HFF-Myc (cell line): ENCODE data around the gene CDH13.
A peak's percentile ranks its signal among the peaks of the same experiment; 100 is the strongest.

Experiments used
- DNase-seq: peaks from one replicate; pipeline ENCODE4 v3.0.0-alpha.2; 2011; ENCODE audit warnings: low read depth; ENCODE audit errors: extremely low read depth
- H3K4me3 ChIP-seq: replicated peaks from 2 replicates; pipeline ENCODE4 v1.5.1; 2011; ENCODE audit warnings: low read depth, mild to moderate bottlenecking, control low read depth, low read length
- TF ChIP-seq, protein P1 (sequence below): IDR thresholded peaks from 2 replicates; pipeline ENCODE4 v1.5.1; 2012; ENCODE audit warnings: mild to moderate bottlenecking, low read depth, low read length, control low read depth; ENCODE audit errors: missing control alignments

CDH13 gene

DNA sequence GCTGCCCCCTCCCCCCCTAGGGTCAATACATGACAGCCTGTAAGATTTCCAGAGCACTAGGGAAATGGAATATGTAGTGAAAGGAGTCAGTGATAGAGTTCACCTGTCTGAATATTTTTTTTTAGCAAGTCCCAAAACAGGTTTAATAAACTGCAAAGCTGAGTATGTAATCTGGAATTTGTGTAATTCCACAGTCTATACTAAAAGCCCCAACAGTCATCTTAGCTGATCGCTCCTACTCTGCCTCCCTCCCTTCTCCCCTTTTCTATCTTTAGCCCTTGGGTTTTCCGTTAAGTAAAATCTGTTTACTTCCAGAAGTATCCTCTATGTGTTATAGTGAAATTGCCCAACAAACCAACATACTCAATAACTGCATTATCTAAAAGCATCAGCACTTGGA is 3.5 kb downstream of the CDH13 start:
- no peak overlapping the region; the same call in 1 of the 2 replicates for H3K4me3 ChIP-seq
- TF ChIP-seq, protein P1, sequence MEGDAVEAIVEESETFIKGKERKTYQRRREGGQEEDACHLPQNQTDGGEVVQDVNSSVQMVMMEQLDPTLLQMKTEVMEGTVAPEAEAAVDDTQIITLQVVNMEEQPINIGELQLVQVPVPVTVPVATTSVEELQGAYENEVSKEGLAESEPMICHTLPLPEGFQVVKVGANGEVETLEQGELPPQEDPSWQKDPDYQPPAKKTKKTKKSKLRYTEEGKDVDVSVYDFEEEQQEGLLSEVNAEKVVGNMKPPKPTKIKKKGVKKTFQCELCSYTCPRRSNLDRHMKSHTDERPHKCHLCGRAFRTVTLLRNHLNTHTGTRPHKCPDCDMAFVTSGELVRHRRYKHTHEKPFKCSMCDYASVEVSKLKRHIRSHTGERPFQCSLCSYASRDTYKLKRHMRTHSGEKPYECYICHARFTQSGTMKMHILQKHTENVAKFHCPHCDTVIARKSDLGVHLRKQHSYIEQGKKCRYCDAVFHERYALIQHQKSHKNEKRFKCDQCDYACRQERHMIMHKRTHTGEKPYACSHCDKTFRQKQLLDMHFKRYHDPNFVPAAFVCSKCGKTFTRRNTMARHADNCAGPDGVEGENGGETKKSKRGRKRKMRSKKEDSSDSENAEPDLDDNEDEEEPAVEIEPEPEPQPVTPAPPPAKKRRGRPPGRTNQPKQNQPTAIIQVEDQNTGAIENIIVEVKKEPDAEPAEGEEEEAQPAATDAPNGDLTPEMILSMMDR = no peak
- no peak for DNase-seq

DNA sequence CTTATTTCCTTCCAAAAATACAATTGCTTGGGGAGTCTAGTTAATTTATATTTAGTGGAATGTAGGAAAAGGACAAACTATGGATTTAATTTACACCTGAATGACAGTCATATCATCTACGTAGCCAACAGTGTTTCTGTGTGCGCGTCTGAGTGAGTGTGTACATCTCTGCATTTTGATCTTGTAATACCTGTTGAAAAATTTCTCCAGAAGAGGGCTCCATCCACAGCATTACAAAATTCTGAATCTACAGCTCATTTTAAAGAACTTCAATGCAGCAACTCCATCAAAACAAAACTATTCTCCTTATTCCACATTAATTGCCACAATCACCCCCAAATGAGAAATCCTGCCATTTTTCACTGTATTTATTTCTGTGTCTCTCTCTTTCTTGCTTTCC is 3.9 kb downstream of the CDH13 start:
- H3K4me3 ChIP-seq = no peak overlapping the region
- TF ChIP-seq, protein P1 = peak; percentile 22
- DNase-seq = no peak

DNA sequence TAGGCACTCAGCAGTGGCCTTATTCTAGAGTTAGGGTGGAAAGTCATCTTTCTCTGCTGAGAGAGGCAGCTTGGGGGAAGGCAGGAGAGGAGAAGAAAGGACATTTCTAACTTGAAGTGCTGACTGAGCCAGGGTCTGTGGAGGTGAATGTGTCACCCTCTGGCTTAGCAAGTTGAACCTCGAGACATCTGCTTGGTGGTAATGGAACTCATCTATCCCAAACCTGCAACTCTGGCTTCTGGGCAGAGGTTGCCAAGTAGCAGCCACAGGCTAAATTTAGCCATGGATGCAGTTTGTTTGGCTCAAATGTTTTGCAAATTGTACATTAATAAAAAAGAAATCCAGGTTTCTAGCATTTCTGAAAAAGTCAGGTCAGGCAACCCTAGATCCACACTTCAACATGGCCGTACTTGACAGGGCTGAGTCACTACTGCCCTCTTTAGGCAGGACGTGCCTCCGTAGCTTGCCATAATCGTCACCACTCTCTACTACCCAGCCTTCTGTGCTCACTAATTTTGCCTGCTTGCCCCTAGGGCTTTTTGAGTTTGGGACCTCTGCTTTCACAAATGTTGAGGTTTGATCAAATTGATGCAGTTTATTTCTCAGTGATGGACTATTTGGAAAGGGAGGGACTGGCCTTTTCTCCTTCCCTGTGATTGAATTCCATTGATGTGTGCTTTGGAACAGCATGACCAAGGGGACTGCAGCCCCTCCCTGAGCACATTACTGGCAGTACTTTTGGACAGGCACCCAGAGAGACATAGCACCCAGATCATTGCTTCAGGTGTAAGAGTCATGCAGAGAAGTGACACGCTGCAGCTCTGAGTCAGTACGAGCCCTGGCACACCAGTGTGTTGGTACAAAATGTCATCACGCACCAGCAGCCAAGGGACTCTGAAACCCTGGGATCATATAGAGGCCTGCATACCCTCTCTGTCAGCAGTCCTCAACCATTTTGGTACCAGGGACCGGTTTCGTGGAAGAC is 5.2 kb downstream of the CDH13 start:
- DNase-seq = no peak
- TF ChIP-seq, protein P1 = peak; percentile 40
- H3K4me3 ChIP-seq = no peak overlapping the region

DNA sequence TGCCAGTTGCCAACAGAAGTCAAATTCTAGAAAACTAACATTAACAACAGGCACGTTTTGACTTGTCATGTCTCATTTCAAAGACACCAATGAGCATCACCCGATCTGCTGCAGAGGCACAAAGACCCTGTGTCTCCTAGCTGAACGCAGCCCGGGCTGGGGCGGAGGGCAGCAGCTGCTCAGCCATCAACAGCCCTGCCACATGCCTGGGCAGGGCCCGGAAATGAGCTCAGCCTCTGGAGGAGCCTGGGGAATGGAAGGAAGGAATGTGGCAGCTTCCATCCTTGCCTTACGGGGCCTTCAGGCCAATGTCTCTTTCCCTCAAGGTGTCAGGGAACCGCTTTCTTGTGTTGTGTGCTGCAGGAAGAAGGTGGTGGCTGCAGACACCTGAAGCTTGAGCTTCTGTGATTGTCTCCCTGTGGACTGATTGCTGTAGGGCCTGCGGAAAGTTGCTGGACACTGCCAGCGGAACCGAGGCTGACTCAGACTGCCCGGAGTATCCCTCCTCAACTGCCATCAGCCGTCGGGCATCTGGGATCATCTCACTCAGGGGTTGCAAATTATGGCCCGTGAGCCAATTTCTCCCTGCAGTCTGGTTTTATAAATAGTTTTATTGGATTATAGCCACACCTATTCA is 7.3 kb downstream of the CDH13 start:
- no peak overlapping the region for H3K4me3 ChIP-seq
- TF ChIP-seq, protein P1 = no peak
- DNase-seq = no peak

DNA sequence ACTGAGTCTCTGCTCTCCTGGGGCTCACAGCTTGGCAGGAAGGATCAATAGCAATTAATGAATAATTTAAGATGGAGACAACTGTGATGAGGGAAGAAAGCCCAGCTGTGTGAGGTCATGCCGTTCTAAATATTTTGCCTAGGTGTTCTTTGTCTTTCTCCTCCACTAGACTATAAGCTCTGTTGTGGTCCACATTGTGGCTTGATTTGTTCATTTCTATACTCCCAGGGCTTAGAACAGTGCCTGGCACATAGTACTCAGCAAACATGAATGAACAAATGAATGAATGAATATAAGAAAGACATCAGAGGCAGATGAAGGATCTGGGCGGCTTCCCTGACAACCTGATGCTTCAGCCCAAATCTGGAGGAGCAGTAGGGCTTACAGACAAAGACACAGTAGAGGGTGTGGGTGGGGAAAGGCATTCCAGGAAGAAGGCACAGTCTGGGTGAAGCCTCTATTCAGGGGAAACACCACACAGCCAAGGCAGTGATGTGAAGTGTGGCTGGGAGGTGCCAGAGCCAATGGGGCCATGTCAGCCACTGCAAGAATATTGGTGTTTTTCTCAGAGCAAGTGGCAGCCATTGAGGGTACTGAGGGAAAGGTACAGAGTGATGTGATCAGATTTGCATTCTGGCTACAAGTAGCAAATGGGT is 8.3 kb downstream of the CDH13 start:
- no peak for DNase-seq
- H3K4me3 ChIP-seq = no peak overlapping the region
- TF ChIP-seq, protein P1 = no peak

DNA sequence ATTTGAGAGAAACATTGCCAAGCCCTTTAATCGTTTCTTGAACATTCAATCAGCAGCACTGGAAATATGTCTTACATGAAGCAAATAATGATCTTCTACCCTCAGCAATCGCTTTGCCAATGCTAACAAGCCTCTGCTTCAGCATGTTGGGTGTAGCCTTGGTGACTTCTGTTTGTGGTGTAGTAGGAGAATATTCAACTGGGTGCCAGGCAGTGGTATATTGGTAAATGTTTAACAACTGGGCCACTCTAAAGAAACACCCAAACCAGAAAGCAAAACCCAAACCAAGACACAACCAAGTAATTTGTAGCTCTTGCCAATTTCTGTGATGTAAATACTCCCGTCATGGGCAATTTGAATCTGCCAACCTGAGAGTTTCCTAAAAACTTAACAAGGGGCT is 9.7 kb downstream of the CDH13 start:
- no peak overlapping the region for H3K4me3 ChIP-seq
- DNase-seq = no peak
- TF ChIP-seq, protein P1 = no peak
